22Rv1 (cell line): ENCODE results near the gene TBC1D16.

Source experiments
- CTCF ChIP-seq: fragments of 450-650 bp; IDR thresholded peaks from 2 replicates; pipeline ENCODE4 v1.5.1; 2017; ENCODE audit warnings: mild to moderate bottlenecking
- ZFX ChIP-seq: fragments of 450-650 bp; IDR thresholded peaks from 2 replicates; pipeline ENCODE4 v1.6.1; 2017; ENCODE audit warnings: antibody characterized with exemption, borderline replicate concordance

- TF ChIP-seq CTCF (no peak), ZFX (no peak)
Observed at GRCh38 chr17:79981661-79982101, 54.0 kb downstream of the TBC1D16 start.
